Activated CD4-positive, alpha-beta T cell treated with anti-CD3 and anti-CD28 coated beads for 36 hours (primary cell): ENCODE results near the gene IQGAP2. TPM values are rescaled to one million over a fixed set of nuclear protein-coding genes. Genes with fewer than 3 reads are reported as not detected.

ENCODE experiments used
- ATAC-seq: fragments of 200-7000 bp; cut with Tn5 transposase; one replicate; pipeline ENCODE4 v1.10.0; 2021; ENCODE audit warnings: mild to moderate bottlenecking, moderate library complexity
- CTCF ChIA-PET: fragments of 350-600 bp; sonication (Branson Sonifier 250); formaldehyde crosslinking; loops from one replicate; lab custom pipeline; 2021; ENCODE audit warnings: antibody characterized with exemption; lab: Charles Lee
- POLR2A ChIA-PET: fragments of 350-600 bp; sonication (Branson Sonifier 250); formaldehyde crosslinking; loops from one replicate; lab custom pipeline; 2021; ENCODE audit warnings: antibody characterized with exemption, inconsistent platforms; lab: Charles Lee
- DNase-seq: peaks from one replicate; pipeline ENCODE4 v3.0.0-alpha.2; 2020
- H3K27ac Mint-ChIP-seq: one replicate; pipeline ENCODE4 v1.8.0; 2021; ENCODE audit warnings: mixed read lengths
- H3K27me3 Mint-ChIP-seq: one replicate; pipeline ENCODE4 v1.8.0; 2021; ENCODE audit warnings: mixed read lengths
- H3K36me3 Mint-ChIP-seq: one replicate; pipeline ENCODE4 v1.8.0; 2021; ENCODE audit warnings: low read depth, mixed read lengths
- H3K4me1 Mint-ChIP-seq: one replicate; pipeline ENCODE4 v1.8.0; 2021; ENCODE audit warnings: mixed read lengths
- H3K4me3 Mint-ChIP-seq: one replicate; pipeline ENCODE4 v1.8.0; 2021; ENCODE audit warnings: mild to moderate bottlenecking, moderate library complexity, mixed read lengths
- H3K9me3 Mint-ChIP-seq: one replicate; pipeline ENCODE4 v1.8.0; 2021; ENCODE audit warnings: low read depth, mixed read lengths
- intact Hi-C, 2 experiments: fragments of 100-400 bp; cut with DNase I in 1 of 2; cut with micrococcal nuclease in 1 of 2; formaldehyde crosslinking; loops; one replicate each; pipeline versions ENCODE4 v1.14.2 to v1.15.1; 2022 to 2024; cut with DNase I, micrococcal nuclease
- total RNA-seq, 2 experiments: library from RNA; stranded (reverse); gene quantifications; one replicate each; pipeline ENCODE4 v1.2.3, GENCODE V29; 2021

The IQGAP2 gene
- total RNA-seq, 2 experiments from 2014 or later: 62.7 to 82.7 TPM

DNA sequence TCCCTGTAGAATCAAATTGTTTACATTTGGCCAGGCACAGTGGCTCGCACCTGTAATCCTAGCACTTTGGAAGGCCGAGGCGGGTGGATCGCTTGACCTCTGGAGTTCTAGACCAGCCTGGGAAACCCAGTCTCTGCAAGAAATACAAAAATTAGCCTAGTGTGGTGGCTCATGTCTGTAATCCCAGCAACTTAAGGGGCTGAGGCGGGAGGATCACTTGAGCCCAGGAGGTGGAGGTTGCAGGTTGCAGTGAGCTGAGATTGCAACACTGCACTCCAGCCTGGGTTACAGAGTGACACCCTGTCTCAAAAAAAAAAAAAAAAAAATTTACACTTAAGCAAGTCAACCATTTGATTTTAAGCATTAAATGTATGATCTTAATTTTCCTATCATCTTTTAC, 17.5 kb upstream of the IQGAP2 start:
- no peak overlapping the region for H3K27ac Mint-ChIP-seq
- intact Hi-C loops: no loop called here
- H3K4me1 Mint-ChIP-seq: peaks cover 35% of the 10 kb centered on the region
- ChIA-PET POLR2A (no interaction called here), CTCF (interaction anchor here (1.4 kb wide), 1 partner anchor 10 kb away, joined by 4 read pairs; no protein-coding TSS in a partner anchor)
- H3K27me3 Mint-ChIP-seq: no peaks in the 10 kb centered on the region
- H3K36me3 Mint-ChIP-seq: no peaks in the 10 kb centered on the region
- no peaks in the 10 kb centered on the region for H3K9me3 Mint-ChIP-seq
- no peak for ATAC-seq
- H3K4me3 Mint-ChIP-seq: no peak overlapping the region
- no peak for DNase-seq

DNA sequence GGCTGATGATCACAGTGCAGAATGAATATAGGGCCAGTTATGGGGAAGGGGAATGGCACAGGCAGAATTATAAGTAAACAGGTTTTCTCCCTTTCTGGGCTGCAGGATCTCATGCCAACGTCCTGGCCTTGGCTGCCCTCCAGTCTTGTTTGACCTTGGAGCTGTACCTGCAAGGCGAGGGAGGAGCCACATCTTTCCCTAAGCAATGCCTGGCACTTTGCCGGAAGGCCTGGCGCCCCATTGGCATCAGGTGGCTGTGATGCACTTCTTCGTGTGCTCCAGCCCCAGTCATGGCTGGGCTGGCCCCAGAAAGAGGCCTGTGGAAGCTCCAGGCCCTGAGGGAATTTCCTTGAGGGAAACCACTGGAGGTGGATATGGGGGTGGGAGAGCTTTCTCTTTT, 16.7 kb upstream of the IQGAP2 start:
- no peak overlapping the region for H3K27ac Mint-ChIP-seq
- POLR2A ChIA-PET: no interaction called here
- peaks cover 43% of the 10 kb centered on the region for H3K4me1 Mint-ChIP-seq
- no peak for DNase-seq
- CTCF ChIA-PET: interaction anchor here (0.6 to 1.4 kb wide), 2 partner anchors 10 to 136 kb away, joined by 3 to 4 read pairs; no protein-coding TSS in a partner anchor
- no peak overlapping the region for H3K4me3 Mint-ChIP-seq
- no peak for ATAC-seq
- H3K27me3 Mint-ChIP-seq: no peaks in the 10 kb centered on the region
- no peaks in the 10 kb centered on the region for H3K36me3 Mint-ChIP-seq
- no peaks in the 10 kb centered on the region for H3K9me3 Mint-ChIP-seq
- intact Hi-C loops: no loop called here

- no peaks in the 10 kb centered on the region for H3K9me3 Mint-ChIP-seq
- peaks cover 58% of the 10 kb centered on the region for H3K4me1 Mint-ChIP-seq
- ATAC-seq (no peak), DNase-seq (no peak)
- no peaks in the 10 kb centered on the region for H3K36me3 Mint-ChIP-seq
- H3K27me3 Mint-ChIP-seq: no peaks in the 10 kb centered on the region
- intact Hi-C loops: no loop called here
- H3K4me3 Mint-ChIP-seq: no peak overlapping the region
- no peak overlapping the region for H3K27ac Mint-ChIP-seq
- POLR2A ChIA-PET: no interaction called here
- CTCF ChIA-PET: interaction anchor here (0.6 kb wide), 1 partner anchor 53 kb away, joined by 3 read pairs; no protein-coding TSS in a partner anchor
These were observed 14.8 kb upstream of the IQGAP2 start for GRCh38 chr5:76388236-76388635.

GRCh38 chr5:76388791-76389512, 14.1 kb upstream of the IQGAP2 start:
- H3K4me3 Mint-ChIP-seq: no peak overlapping the region
- no peaks in the 10 kb centered on the region for H3K27me3 Mint-ChIP-seq
- H3K9me3 Mint-ChIP-seq: no peaks in the 10 kb centered on the region
- DNase-seq: no peak
- intact Hi-C loops: no loop called here
- H3K4me1 Mint-ChIP-seq: peaks cover 59% of the 10 kb centered on the region
- no peak overlapping the region for H3K27ac Mint-ChIP-seq
- no peaks in the 10 kb centered on the region for H3K36me3 Mint-ChIP-seq
- POLR2A ChIA-PET: interaction anchor here (0.6 kb wide), 1 partner anchor 10 kb away, joined by 3 read pairs; no protein-coding TSS in a partner anchor
- CTCF ChIA-PET: interaction anchor here (2.4 kb wide), 1 partner anchor 9 kb away, joined by 8 read pairs; no protein-coding TSS in a partner anchor
- ATAC-seq: no peak

DNA sequence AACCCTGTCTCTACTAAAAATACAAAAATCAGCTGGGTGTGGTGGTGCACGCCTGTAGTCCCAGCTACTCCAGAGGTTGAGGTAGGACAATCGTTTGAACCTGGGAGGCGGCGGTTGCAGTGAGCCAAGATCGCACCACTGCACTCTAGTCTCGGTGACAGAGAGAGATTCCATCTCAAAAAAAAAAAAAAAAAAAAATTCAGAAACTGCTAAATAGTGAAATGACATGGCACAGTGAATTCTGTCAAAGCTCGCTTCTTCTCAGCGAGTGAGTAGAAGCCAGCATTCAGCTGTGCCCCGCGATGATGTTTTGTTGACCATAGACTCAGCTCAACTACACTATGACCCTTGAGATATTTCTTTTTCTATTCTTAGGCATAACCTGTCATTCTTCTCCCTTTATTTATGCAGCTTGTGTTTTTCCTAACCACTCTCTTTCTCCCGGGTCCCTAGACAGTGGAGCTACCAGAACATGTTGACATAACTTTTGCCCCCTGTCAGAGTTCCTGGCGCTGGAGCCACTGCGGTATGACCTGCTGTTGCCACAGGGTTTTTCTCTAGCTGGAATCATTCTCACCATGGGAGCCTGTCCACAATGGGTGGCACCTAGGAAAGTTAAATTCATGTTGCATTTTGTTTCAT, 13.5 kb upstream of the IQGAP2 start:
- no peak for DNase-seq
- POLR2A ChIA-PET: interaction anchor here (0.6 kb wide), 1 partner anchor 9 kb away, joined by 3 read pairs; no protein-coding TSS in a partner anchor
- H3K4me1 Mint-ChIP-seq: peaks cover 60% of the 10 kb centered on the region
- no peaks in the 10 kb centered on the region for H3K9me3 Mint-ChIP-seq
- no peak overlapping the region for H3K27ac Mint-ChIP-seq
- H3K36me3 Mint-ChIP-seq: no peaks in the 10 kb centered on the region
- no peaks in the 10 kb centered on the region for H3K27me3 Mint-ChIP-seq
- H3K4me3 Mint-ChIP-seq: no peak overlapping the region
- intact Hi-C loops: no loop called here
- CTCF ChIA-PET: interaction anchor here (2.4 kb wide), 1 partner anchor 10 kb away, joined by 8 read pairs; no protein-coding TSS in a partner anchor
- no peak for ATAC-seq

- H3K27ac Mint-ChIP-seq: peak overlapping the region; percentile 51
- CTCF ChIA-PET: interaction anchor here (1.0 to 2.4 kb wide), 3 partner anchors 11 to 129 kb away, joined by 3 to 8 read pairs (median 4); partner anchors contain the start of gene IQGAP2
- no peak overlapping the region for H3K4me3 Mint-ChIP-seq
- H3K36me3 Mint-ChIP-seq: no peaks in the 10 kb centered on the region
- intact Hi-C loops: no loop called here
- H3K9me3 Mint-ChIP-seq: no peaks in the 10 kb centered on the region
- POLR2A ChIA-PET: no interaction called here
- peak; percentile 20 for DNase-seq
- no peaks in the 10 kb centered on the region for H3K27me3 Mint-ChIP-seq
- ATAC-seq: no peak
- peaks cover 55% of the 10 kb centered on the region for H3K4me1 Mint-ChIP-seq
These were observed 12.1 kb upstream of the IQGAP2 start for GRCh38 chr5:76391014-76391413.

GRCh38 chr5:76393035-76393680, 9.9 kb upstream of the IQGAP2 start:
- ChIA-PET CTCF (interaction anchor here (0.6 to 1.7 kb wide), 3 partner anchors 10 to 128 kb away, joined by 3 to 9 read pairs (median 3); partner anchors contain the start of gene IQGAP2), POLR2A (interaction anchor here (1.3 kb wide), 1 partner anchor 154 kb away, joined by 3 read pairs; no protein-coding TSS in a partner anchor)
- Mint-ChIP-seq H3K9me3 (no peaks in the 10 kb centered on the region), H3K4me3 (no peak overlapping the region), H3K27ac (peak overlapping the region; percentile 5), H3K4me1 (peaks cover 55% of the 10 kb centered on the region), H3K27me3 (no peaks in the 10 kb centered on the region), H3K36me3 (no peaks in the 10 kb centered on the region)
- DNase-seq (peak; percentile 38), ATAC-seq (peak; percentile 80)
- intact Hi-C loops: no loop called here

- Mint-ChIP-seq H3K27ac (no peak overlapping the region), H3K4me1 (peaks cover 39% of the 10 kb centered on the region), H3K27me3 (peaks cover 4% of the 10 kb centered on the region), H3K4me3 (no peak overlapping the region), H3K9me3 (no peaks in the 10 kb centered on the region), H3K36me3 (no peaks in the 10 kb centered on the region)
- DNase-seq (no peak), ATAC-seq (no peak)
- intact Hi-C loops: no loop called here
- ChIA-PET POLR2A (no interaction called here), CTCF (interaction anchor here (1.0 kb wide), 2 partner anchors 8 to 150 kb away, joined by 3 to 4 read pairs; no protein-coding TSS in a partner anchor)
These were observed 5.9 kb upstream of the IQGAP2 start for GRCh38 chr5:76397200-76397599.

DNA sequence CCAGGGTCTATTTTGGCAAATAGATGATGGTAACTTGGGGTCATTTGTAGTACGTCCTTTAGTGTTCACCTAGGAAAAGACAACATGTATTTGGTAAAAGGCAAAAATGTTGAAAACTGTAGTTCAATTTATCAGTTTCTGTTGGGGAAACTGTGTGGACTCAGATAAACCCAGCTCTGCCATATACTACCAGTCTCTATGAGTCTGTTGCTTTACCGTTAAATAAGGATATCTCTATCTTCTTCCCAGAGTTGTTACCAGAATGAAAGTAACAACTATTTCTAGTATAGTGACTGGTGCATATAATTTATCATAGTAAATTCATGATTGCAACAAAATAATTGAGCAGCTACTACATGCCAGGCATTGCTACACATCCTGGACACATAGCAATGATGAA, 3.8 kb upstream of the IQGAP2 start:
- DNase-seq (no peak), ATAC-seq (no peak)
- H3K27me3 Mint-ChIP-seq: peaks cover 4% of the 10 kb centered on the region
- intact Hi-C loops: no loop called here
- ChIA-PET POLR2A (interaction anchor here (0.7 kb wide), 1 partner anchor 10 kb away, joined by 3 read pairs; no protein-coding TSS in a partner anchor), CTCF (interaction anchor here (0.6 to 1.5 kb wide), 3 partner anchors 8 to 144 kb away, joined by 3 read pairs; no protein-coding TSS in a partner anchor)
- no peaks in the 10 kb centered on the region for H3K9me3 Mint-ChIP-seq
- no peak overlapping the region for H3K4me3 Mint-ChIP-seq
- peaks cover 24% of the 10 kb centered on the region for H3K4me1 Mint-ChIP-seq
- H3K36me3 Mint-ChIP-seq: no peaks in the 10 kb centered on the region
- H3K27ac Mint-ChIP-seq: no peak overlapping the region

GRCh38 chr5:76400466-76400865, 2.6 kb upstream of the IQGAP2 start:
- Mint-ChIP-seq H3K4me1 (peaks cover 30% of the 10 kb centered on the region), H3K9me3 (no peaks in the 10 kb centered on the region), H3K36me3 (no peaks in the 10 kb centered on the region), H3K27me3 (peaks cover 4% of the 10 kb centered on the region), H3K27ac (no peak overlapping the region), H3K4me3 (no peak overlapping the region)
- ChIA-PET POLR2A (no interaction called here), CTCF (interaction anchor here (0.7 to 1.3 kb wide), 3 partner anchors 22 to 55 kb away, joined by 3 read pairs; no protein-coding TSS in a partner anchor)
- ATAC-seq (no peak), DNase-seq (no peak)
- intact Hi-C loops: loop anchor here (5.0 kb wide), 4 partner anchors 68 to 1377 kb away; partner anchors contain the start of genes AGGF1 (in 1 of the 2), POC5 (in 1 of the 2) and TBCA (in 1 of the 2)
